Naive thymus-derived CD4-positive, alpha-beta T cell (primary cell): ENCODE measurements around the gene ATAD5. TPM values are rescaled to one million over a fixed set of nuclear protein-coding genes. Genes with fewer than 3 reads are reported as not detected.
"Not testable (repeated sequence)": the region's sequence is repeated elsewhere in the genome, so short reads cannot be mapped to it uniquely, and the experiment has no call there.

ENCODE experiments used
- ATAC-seq: fragments of 150-1000 bp; cut with Tn5 transposase; 2 replicates; pipeline ENCODE4 v1.10.0; 2021; ENCODE audit warnings: mild to moderate bottlenecking, moderate library complexity
- CTCF ChIA-PET: fragments of 350-600 bp; sonication (Branson Sonifier 250); formaldehyde crosslinking; loops from one replicate; lab custom pipeline; 2021; ENCODE audit warnings: antibody characterized with exemption; lab: Charles Lee
- POLR2A ChIA-PET: fragments of 350-600 bp; sonication (Branson Sonifier 250); formaldehyde crosslinking; loops from one replicate; lab custom pipeline; 2021; ENCODE audit warnings: antibody characterized with exemption, inconsistent platforms; lab: Charles Lee
- DNase-seq, 9 donors: peaks; one replicate each; pipeline versions ENCODE4 v3.0.0 to v3.0.0-alpha.2; 2020 to 2022; ENCODE audit warnings: mixed read lengths in 1 of 9
- H3K27ac ChIP-seq: one replicate; pipeline ENCODE4 v1.7.0; 2013; ENCODE audit warnings: mild to moderate bottlenecking, low read depth, low read length, moderate library complexity
- H3K27me3 ChIP-seq, 2 donors: one replicate each; pipeline ENCODE4 v1.7.0; 2013; ENCODE audit warnings: low read length in 2 of 2, mild to moderate bottlenecking in 2 of 2, moderate library complexity in 2 of 2; ENCODE audit not compliant: control insufficient read depth in 2 of 2, insufficient read depth in 2 of 2
- H3K36me3 ChIP-seq, 3 experiments: 1 replicate in 2 of 3; 2 replicates in 1 of 3; pipeline ENCODE4 v1.7.0; 2013; ENCODE audit warnings: low read length in 3 of 3, mild to moderate bottlenecking in 3 of 3, moderate library complexity in 1 of 3; ENCODE audit not compliant: insufficient read depth in 3 of 3, control insufficient read depth in 2 of 3
- H3K4me1 ChIP-seq, 2 donors: one replicate each; pipeline ENCODE4 v1.7.0; 2013; ENCODE audit warnings: low read length in 2 of 2, mild to moderate bottlenecking in 2 of 2, moderate library complexity in 1 of 2; ENCODE audit not compliant: control insufficient read depth in 2 of 2, insufficient read depth in 2 of 2
- H3K4me3 ChIP-seq: 2 replicates; pipeline ENCODE4 v1.7.0; 2013; ENCODE audit warnings: mild to moderate bottlenecking, low read length
- H3K9me3 ChIP-seq, 3 experiments: 1 replicate in 2 of 3; 2 replicates in 1 of 3; pipeline ENCODE4 v1.7.0; 2013; ENCODE audit warnings: low read length in 3 of 3; ENCODE audit not compliant: control insufficient read depth in 2 of 3
- H3K27ac Mint-ChIP-seq, 9 donors: one replicate each; pipeline ENCODE4 v1.8.0; 2020 to 2022; ENCODE audit warnings: mixed read lengths in 9 of 9, mild to moderate bottlenecking in 8 of 9, moderate library complexity in 5 of 9, inconsistent platforms in 2 of 9
- H3K27me3 Mint-ChIP-seq, 5 donors: one replicate each; pipeline ENCODE4 v1.8.0; 2021 to 2022; ENCODE audit warnings: mixed read lengths in 5 of 5, mild to moderate bottlenecking in 1 of 5
- H3K36me3 Mint-ChIP-seq, 5 donors: one replicate each; pipeline ENCODE4 v1.8.0; 2020 to 2022; ENCODE audit warnings: mixed read lengths in 5 of 5, mild to moderate bottlenecking in 3 of 5, inconsistent platforms in 1 of 5
- H3K4me1 Mint-ChIP-seq, 7 donors: one replicate each; pipeline ENCODE4 v1.8.0; 2020 to 2022; ENCODE audit warnings: mixed read lengths in 7 of 7, mild to moderate bottlenecking in 3 of 7, inconsistent platforms in 1 of 7
- H3K4me3 Mint-ChIP-seq, 10 donors: one replicate each; pipeline ENCODE4 v1.8.0; 2020 to 2022; ENCODE audit warnings: mild to moderate bottlenecking in 10 of 10, mixed read lengths in 10 of 10, moderate library complexity in 6 of 10, inconsistent platforms in 2 of 10
- H3K9me3 Mint-ChIP-seq, 11 donors: one replicate each; pipeline ENCODE4 v1.8.0; 2020 to 2022; ENCODE audit warnings: mixed read lengths in 11 of 11, mild to moderate bottlenecking in 4 of 11, inconsistent platforms in 1 of 11, moderate library complexity in 1 of 11
- intact Hi-C, 2 donors: fragments of 100-400 bp; cut with micrococcal nuclease; formaldehyde crosslinking; loops; one replicate each; pipeline ENCODE4 v1.15.1; 2023
- polyA plus RNA-seq, 2 donors: library from polyadenylated mRNA; unstranded; fragments of 300-500 nt; fragmentation: Illumina TruSeq; gene quantifications; one replicate each; pipeline ENCODE4 v1.2.3, GENCODE V29; 2021
- total RNA-seq, 6 experiments: library from RNA in 5 of 6; stranded (reverse) in 5 of 6; gene quantifications; 1 replicate in 5 of 6; 2 replicates in 1 of 6; pipeline ENCODE4 v1.2.3 and lab custom pipeline; 2021 to 2026

Gene ATAD5
- total and polyA plus RNA-seq, 7 experiments from 2014 or later: 1.3 to 22.1 (median 4.8) TPM

- ATAC-seq: no peak
- DNase-seq: no peak
- Mint-ChIP-seq H3K27me3 (peaks cover 17 to 37% (median 24%) of the 10 kb centered on the region in 5 donors), H3K9me3 (peaks cover 0 to 2% (median 0%) of the 10 kb centered on the region in 11 donors), H3K27ac (no peak overlapping the region), H3K4me1 (peaks cover 0 to 3% (median 0%) of the 10 kb centered on the region in 7 donors), H3K4me3 (no peak overlapping the region), H3K36me3 (no peaks in the 10 kb centered on the region)
- ChIA-PET CTCF (no interaction called here), POLR2A (interaction anchor here (0.6 kb wide), 1 partner anchor 416 kb away, joined by 3 read pairs; no protein-coding TSS in a partner anchor)
- Histone ChIP-seq H3K4me1 (no peaks in the 10 kb centered on the region), H3K4me3 (no peak overlapping the region), H3K36me3 (no peaks in the 10 kb centered on the region), H3K9me3 (no peaks in the 10 kb centered on the region), H3K27ac (no peak overlapping the region), H3K27me3 (peaks cover 0 to 3% of the 10 kb centered on the region in 2 donors)
- intact Hi-C loops: no loop called here
These were observed 96.8 kb downstream of the ATAD5 start for GRCh38 chr17:30928584-30928983.

GRCh38 chr17:30929081-30929633 is 97.4 kb downstream of the ATAD5 start:
- Histone ChIP-seq H3K36me3 (no peaks in the 10 kb centered on the region), H3K4me3 (no peak overlapping the region), H3K27ac (no peak overlapping the region), H3K9me3 (no peaks in the 10 kb centered on the region), H3K27me3 (peaks cover 0 to 3% of the 10 kb centered on the region in 2 donors), H3K4me1 (no peaks in the 10 kb centered on the region)
- Mint-ChIP-seq H3K27me3 (peaks cover 17 to 31% (median 22%) of the 10 kb centered on the region in 5 donors), H3K9me3 (peaks cover 0 to 2% (median 0%) of the 10 kb centered on the region in 11 donors), H3K36me3 (no peaks in the 10 kb centered on the region), H3K4me1 (peaks cover 0 to 3% (median 0%) of the 10 kb centered on the region in 7 donors), H3K4me3 (no peak overlapping the region), H3K27ac (no peak overlapping the region)
- CTCF ChIA-PET: no interaction called here
- DNase-seq (no peak), ATAC-seq (no peak)
- POLR2A ChIA-PET: no interaction called here
- intact Hi-C loops: no loop called here

- H3K27me3 ChIP-seq, DNase-seq, H3K27ac ChIP-seq, CTCF ChIA-PET, H3K4me3 Mint-ChIP-seq, POLR2A ChIA-PET, H3K36me3 Mint-ChIP-seq, H3K4me3 ChIP-seq, H3K9me3 ChIP-seq, H3K4me1 Mint-ChIP-seq, H3K36me3 ChIP-seq, ATAC-seq, H3K27ac Mint-ChIP-seq, intact Hi-C loops, H3K9me3 Mint-ChIP-seq, H3K4me1 ChIP-seq: not testable (repeated sequence)
- H3K27me3 Mint-ChIP-seq: peaks cover 13 to 27% (median 17%) of the 10 kb centered on the region in 5 donors
These were observed 98.1 kb downstream of the ATAD5 start for GRCh38 chr17:30929861-30930260.

- H3K27ac Mint-ChIP-seq: no peak overlapping the region
- Histone ChIP-seq H3K4me1 (no peaks in the 10 kb centered on the region), H3K36me3 (no peaks in the 10 kb centered on the region), H3K9me3 (no peaks in the 10 kb centered on the region), H3K27me3 (no peaks in the 10 kb centered on the region), H3K27ac (no peak overlapping the region), H3K4me3 (no peak overlapping the region)
- CTCF ChIA-PET: no interaction called here
- peaks cover 0 to 3% (median 0%) of the 10 kb centered on the region in 7 donors for H3K4me1 Mint-ChIP-seq
- DNase-seq: no peak
- H3K36me3 Mint-ChIP-seq: no peaks in the 10 kb centered on the region
- no peak for ATAC-seq
- no peak overlapping the region for H3K4me3 Mint-ChIP-seq
- POLR2A ChIA-PET: no interaction called here
- H3K27me3 Mint-ChIP-seq: peaks cover 9 to 24% (median 14%) of the 10 kb centered on the region in 5 donors
- peaks cover 0 to 2% (median 0%) of the 10 kb centered on the region in 11 donors for H3K9me3 Mint-ChIP-seq
- intact Hi-C loops: no loop called here
These were observed 98.7 kb downstream of the ATAD5 start for GRCh38 chr17:30930495-30930894.

GRCh38 chr17:30931582-30931981 is 99.8 kb downstream of the ATAD5 start:
- CTCF ChIA-PET: interaction anchor here (1.1 kb wide), 1 partner anchor 278 kb away, joined by 3 read pairs; no protein-coding TSS in a partner anchor
- H3K27me3 ChIP-seq, intact Hi-C loops, H3K4me3 Mint-ChIP-seq, H3K4me3 ChIP-seq, ATAC-seq, H3K4me1 Mint-ChIP-seq, H3K36me3 ChIP-seq, POLR2A ChIA-PET, DNase-seq, H3K9me3 Mint-ChIP-seq, H3K4me1 ChIP-seq, H3K36me3 Mint-ChIP-seq, H3K27ac ChIP-seq, H3K27ac Mint-ChIP-seq, H3K9me3 ChIP-seq: not testable (repeated sequence)
- peaks cover under 1 to 13% (median 7%) of the 10 kb centered on the region in 5 donors for H3K27me3 Mint-ChIP-seq

GRCh38 chr17:30933966-30934365 is 102.2 kb downstream of the ATAD5 start:
- no peaks in the 10 kb centered on the region for H3K9me3 ChIP-seq
- Mint-ChIP-seq H3K4me3 (no peak overlapping the region), H3K9me3 (peaks cover 0 to 2% (median 0%) of the 10 kb centered on the region in 11 donors), H3K27me3 (no peaks in the 10 kb centered on the region), H3K4me1 (peaks cover 0 to 7% (median 2%) of the 10 kb centered on the region in 7 donors), H3K27ac (peak overlapping the region in 1 of 9 donors; percentile 51), H3K36me3 (peaks cover 0 to 4% (median 0%) of the 10 kb centered on the region in 5 donors)
- intact Hi-C loops: no loop called here
- no peaks in the 10 kb centered on the region for H3K27me3 ChIP-seq
- no peak overlapping the region for H3K27ac ChIP-seq
- ATAC-seq: no peak
- H3K36me3 ChIP-seq: no peaks in the 10 kb centered on the region
- no peaks in the 10 kb centered on the region for H3K4me1 ChIP-seq
- ChIA-PET CTCF (no interaction called here), POLR2A (no interaction called here)
- DNase-seq: no peak
- no peak overlapping the region for H3K4me3 ChIP-seq
